ENCODE measurements around the gene SMIM33. TPM values are rescaled to one million over a fixed set of nuclear protein-coding genes. Genes with fewer than 3 reads are reported as not detected.
A peak's percentile ranks its signal among the peaks of the same experiment; 100 is the strongest.

The SMIM33 gene
- total and polyA plus RNA-seq, 2 of the 13 experiments (the other 11 are each of a cell fraction or from before 2014, with no cell fraction given), result not detected

GRCh38 chr5:139439013-139439903, 31.5 kb upstream of the SMIM33 start, which contains the start of gene DNAJC18 (continued):
- 0 out of 2 replicates have a peak, but pooled peaks have one; percentile 34 for TF ChIP-seq ZNF160 (CRISPR knock-in tag; IDR thresholded peaks at IDR 0.05)
- TF ChIP-seq GABPB1 (CRISPR knock-in tag; IDR thresholded peaks at IDR 0.05), result peak; percentile 86
- TF ChIP-seq ZNF670 (CRISPR knock-in tag; IDR thresholded peaks at IDR 0.05; ENCODE audit: borderline replicate concordance), result no peak
- TF ChIP-seq ZNF761 (CRISPR knock-in tag; conservative IDR thresholded peaks at IDR 0.05), result 0 out of 2 replicates have a peak, but pooled peaks have one; percentile 49
- TF ChIP-seq ZNF792 (CRISPR knock-in tag; IDR thresholded peaks at IDR 0.05), result 0 out of 2 replicates have a peak, but pooled peaks have one; percentile 24
- TF ChIP-seq ZNF556 (CRISPR knock-in tag; IDR thresholded peaks at IDR 0.05; ENCODE audit: borderline replicate concordance), result 0 out of 2 replicates have a peak, but pooled peaks have one; percentile 33
- TF ChIP-seq ZNF292 (CRISPR knock-in tag; IDR thresholded peaks at IDR 0.05; ENCODE audit: borderline replicate concordance, low read depth), result peak; percentile 57; the same call in 1 of the 2 replicates
- 0 out of 2 replicates have a peak, but pooled peaks have one; percentile 32 for TF ChIP-seq MEF2D (CRISPR knock-in tag; IDR thresholded peaks at IDR 0.05)
- 0 out of 2 replicates have a peak, but pooled peaks have one; percentile 60 for TF ChIP-seq ELF4 (CRISPR knock-in tag; IDR thresholded peaks at IDR 0.05; ENCODE audit: borderline replicate concordance)
- TF ChIP-seq ZNF891 (CRISPR knock-in tag; IDR thresholded peaks at IDR 0.05), result 0 out of 2 replicates have a peak, but pooled peaks have one; percentile 36
- TF ChIP-seq IRF2 (CRISPR knock-in tag; IDR thresholded peaks at IDR 0.05), result peak; percentile 96
- TF ChIP-seq, protein P1, sequence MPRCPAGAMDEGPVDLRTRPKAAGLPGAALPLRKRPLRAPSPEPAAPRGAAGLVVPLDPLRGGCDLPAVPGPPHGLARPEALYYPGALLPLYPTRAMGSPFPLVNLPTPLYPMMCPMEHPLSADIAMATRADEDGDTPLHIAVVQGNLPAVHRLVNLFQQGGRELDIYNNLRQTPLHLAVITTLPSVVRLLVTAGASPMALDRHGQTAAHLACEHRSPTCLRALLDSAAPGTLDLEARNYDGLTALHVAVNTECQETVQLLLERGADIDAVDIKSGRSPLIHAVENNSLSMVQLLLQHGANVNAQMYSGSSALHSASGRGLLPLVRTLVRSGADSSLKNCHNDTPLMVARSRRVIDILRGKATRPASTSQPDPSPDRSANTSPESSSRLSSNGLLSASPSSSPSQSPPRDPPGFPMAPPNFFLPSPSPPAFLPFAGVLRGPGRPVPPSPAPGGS (CRISPR knock-in tag; IDR thresholded peaks at IDR 0.05), result peak; percentile 92
- peak; percentile 84 for TF ChIP-seq XRCC5 (optimal IDR thresholded peaks at IDR 0.05; ENCODE audit: low read length)
- 0 out of 2 replicates have a peak, but pooled peaks have one; percentile 71 for TF ChIP-seq KDM3A (CRISPR knock-in tag; IDR thresholded peaks at IDR 0.05; ENCODE audit: low read depth)
- TF ChIP-seq, protein P2, sequence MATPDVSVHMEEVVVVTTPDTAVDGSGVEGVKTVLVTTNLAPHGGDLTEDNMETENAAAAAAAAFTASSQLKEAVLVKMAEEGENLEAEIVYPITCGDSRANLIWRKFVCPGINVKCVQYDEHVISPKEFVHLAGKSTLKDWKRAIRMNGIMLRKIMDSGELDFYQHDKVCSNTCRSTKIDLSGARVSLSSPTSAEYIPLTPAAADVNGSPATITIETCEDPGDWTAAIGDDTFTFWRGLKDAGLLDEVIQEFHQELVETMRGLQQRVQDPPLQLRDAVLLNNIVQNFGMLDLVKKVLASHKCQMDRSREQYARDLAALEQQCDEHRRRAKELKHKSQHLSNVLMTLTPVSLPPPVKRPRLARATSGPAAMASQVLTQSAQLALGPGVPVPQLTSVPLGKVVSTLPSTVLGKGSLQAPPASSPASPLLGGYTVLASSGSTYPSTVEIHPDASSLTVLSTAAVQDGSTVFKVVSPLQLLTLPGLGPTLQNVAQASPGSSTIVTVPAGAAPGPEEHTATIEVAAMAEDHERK (CRISPR knock-in tag; IDR thresholded peaks at IDR 0.05; ENCODE audit: low read depth), result peak; percentile 77
- TF ChIP-seq ZNF607 (CRISPR knock-in tag; IDR thresholded peaks at IDR 0.05; ENCODE audit: borderline replicate concordance), result peak; percentile 56; the same call in 1 of the 2 replicates
- no peak for TF ChIP-seq EZH2 (conservative IDR thresholded peaks at IDR 0.05; ENCODE audit: low read depth, low read length)
- TF ChIP-seq HNF1B (CRISPR knock-in tag; IDR thresholded peaks at IDR 0.05), result peak; percentile 73
- peak; percentile 98 for TF ChIP-seq ZNF143 (CRISPR knock-in tag; IDR thresholded peaks at IDR 0.05)

Measured in HepG2 (cell line).